H1 (cell line): Measurements from ENCODE around the gene SGK1. TPM values are rescaled to one million over a fixed set of nuclear protein-coding genes. Genes with fewer than 3 reads are reported as not detected.

Source experiments
- CTCF ChIA-PET: fragments of 300-600 bp; sonication (Branson Sonifier 250); formaldehyde crosslinking; loops from one replicate; lab custom pipeline; 2021; ENCODE audit not compliant: partially characterized antibody; lab: Charles Lee
- POLR2A ChIA-PET: fragments of 300-600 bp; sonication (Branson Sonifier 250); formaldehyde crosslinking; loops from one replicate; lab custom pipeline; 2021; ENCODE audit warnings: inconsistent platforms; ENCODE audit not compliant: partially characterized antibody; lab: Charles Lee
- DNase-seq, 2 experiments: peaks; one replicate each; pipeline versions ENCODE4 v3.0.0 to v3.0.0-alpha.2; 2010 to 2022; ENCODE audit warnings: low spot score in 2 of 2, low read depth in 1 of 2, mixed read lengths in 1 of 2
- FAIRE-seq: peaks from 2 replicates; lab custom pipeline; 2011; peaks lifted over from hg19 to GRCh38; lab: Jason Lieb, UNC
- H2AFZ ChIP-seq: 2 replicates; pipeline ENCODE4 v1.8.1; 2012; ENCODE audit warnings: low read length, inconsistent platforms
- H2AK5ac ChIP-seq: 2 replicates; pipeline ENCODE4 v1.6.1; 2013; ENCODE audit warnings: low read depth, low read length
- H2BK120ac ChIP-seq: replicated peaks from 2 replicates; pipeline ENCODE3; 2013; ENCODE audit warnings: low read depth, low read length, inconsistent platforms
- H2BK12ac ChIP-seq: 2 replicates; pipeline ENCODE4 v1.6.1; 2013; ENCODE audit warnings: low read depth, low read length
- H2BK15ac ChIP-seq: 2 replicates; pipeline ENCODE4 v1.6.1; 2013; ENCODE audit warnings: low read length
- H2BK20ac ChIP-seq: 2 replicates; pipeline ENCODE4 v1.6.1; 2013; ENCODE audit warnings: low read length
- H2BK5ac ChIP-seq: 2 replicates; pipeline ENCODE4 v1.6.1; 2013; ENCODE audit warnings: low read depth, low read length
- H3K14ac ChIP-seq: 2 replicates; pipeline ENCODE4 v1.6.1; 2013; ENCODE audit warnings: inconsistent platforms; ENCODE audit not compliant: insufficient read length
- H3K18ac ChIP-seq: 2 replicates; pipeline ENCODE4 v1.6.1; 2013; ENCODE audit warnings: low read length; ENCODE audit errors: extremely low read depth
- H3K23ac ChIP-seq: 2 replicates; pipeline ENCODE4 v1.6.1; 2013; ENCODE audit warnings: inconsistent platforms; ENCODE audit not compliant: insufficient read length
- H3K23me2 ChIP-seq: 2 replicates; pipeline ENCODE4 v1.6.1; 2013; ENCODE audit warnings: low read depth, low read length
- H3K27ac ChIP-seq: 2 replicates; pipeline ENCODE4 v1.6.1; 2011; ENCODE audit warnings: low read depth, low read length, inconsistent platforms
- H3K27me3 ChIP-seq, 4 experiments: replicated peaks in 1 of 4; 1 replicate in 1 of 4; 2 replicates in 3 of 4; pipeline versions ENCODE4 v1.6.1 to v1.8.1; 2011 to 2013; ENCODE audit warnings: low read length in 3 of 4, mild to moderate bottlenecking in 3 of 4, inconsistent platforms in 2 of 4, mixed read lengths in 2 of 4, moderate library complexity in 1 of 4; ENCODE audit not compliant: control insufficient read depth in 3 of 4, insufficient read depth in 3 of 4; ENCODE audit errors: extremely low read depth in 1 of 4
- H3K36me3 ChIP-seq, 4 experiments: 2 replicates each; pipeline versions ENCODE4 v1.6.1 to v1.8.1; 2011 to 2013; ENCODE audit warnings: mild to moderate bottlenecking in 4 of 4, low read length in 3 of 4, moderate library complexity in 2 of 4, control low read depth in 1 of 4, inconsistent platforms in 1 of 4; ENCODE audit not compliant: insufficient read depth in 4 of 4, control insufficient read depth in 2 of 4
- H3K4ac ChIP-seq: replicated peaks from 2 replicates; pipeline ENCODE3; 2013; ENCODE audit warnings: low read length, low read depth, mixed read lengths, inconsistent platforms; ENCODE audit not compliant: insufficient read length
- H3K4me1 ChIP-seq, 4 experiments: replicated peaks in 1 of 4; 1 replicate in 1 of 4; 2 replicates in 3 of 4; pipeline versions ENCODE4 v1.6.1 to v1.8.1; 2011 to 2013; ENCODE audit warnings: low read length in 3 of 4, inconsistent platforms in 2 of 4, mixed read lengths in 1 of 4; ENCODE audit not compliant: insufficient read depth in 4 of 4, control insufficient read depth in 3 of 4
- H3K4me2 ChIP-seq, 2 experiments: 2 replicates each; pipeline versions ENCODE4 v1.6.1 to v1.8.1; 2011 to 2013; ENCODE audit warnings: low read depth in 2 of 2, low read length in 2 of 2, control low read depth in 1 of 2, inconsistent platforms in 1 of 2, mild to moderate bottlenecking in 1 of 2; ENCODE audit not compliant: insufficient read depth in 1 of 2
- H3K4me3 ChIP-seq, 4 experiments: fragments of 200-600, 300-600 bp in 1 of 4; sonication (generic), shearing (Covaris generic), sonication (Bioruptor Twin) in 1 of 4; 2 replicates each; pipeline versions ENCODE4 v1.5.1 to v1.8.1; 2011 to 2016; ENCODE audit warnings: low read length in 4 of 4, low read depth in 3 of 4, control low read depth in 2 of 4, inconsistent platforms in 2 of 4, mild to moderate bottlenecking in 2 of 4, mixed read lengths in 1 of 4, moderate library complexity in 1 of 4; ENCODE audit not compliant: insufficient read depth in 2 of 4; ENCODE audit errors: extremely low read depth in 1 of 4
- H3K56ac ChIP-seq: replicated peaks from 2 replicates; pipeline ENCODE3; 2013; ENCODE audit warnings: low read depth, mild to moderate bottlenecking, mixed read lengths, low read length, inconsistent platforms; ENCODE audit not compliant: insufficient read length
- H3K79me1 ChIP-seq: 2 replicates; pipeline ENCODE4 v1.6.1; 2013; ENCODE audit warnings: low read depth, low read length, control low read depth
- H3K79me2 ChIP-seq, 2 experiments: 2 replicates each; pipeline versions ENCODE4 v1.6.1 to v1.8.1; 2012 to 2013; ENCODE audit warnings: low read length in 2 of 2, mild to moderate bottlenecking in 2 of 2, inconsistent platforms in 1 of 2; ENCODE audit not compliant: insufficient read depth in 2 of 2, control insufficient read depth in 1 of 2
- H3K9ac ChIP-seq, 4 experiments: replicated peaks in 1 of 4; 1 replicate in 1 of 4; 2 replicates in 3 of 4; pipeline versions ENCODE4 v1.6.1 to v1.8.1; 2011 to 2013; ENCODE audit warnings: low read depth in 3 of 4, low read length in 3 of 4, control low read depth in 2 of 4, mild to moderate bottlenecking in 2 of 4, moderate library complexity in 2 of 4, inconsistent platforms in 1 of 4; ENCODE audit errors: extremely low read depth in 1 of 4
- H3K9me3 ChIP-seq, 2 experiments: 2 replicates each; pipeline versions ENCODE4 v1.6.1 to v1.8.1; 2012 to 2013; ENCODE audit warnings: mild to moderate bottlenecking in 2 of 2, moderate library complexity in 2 of 2, control low read depth in 1 of 2, inconsistent platforms in 1 of 2, low read depth in 1 of 2, low read length in 1 of 2, mixed read lengths in 1 of 2; ENCODE audit not compliant: insufficient read depth in 2 of 2
- H4K20me1 ChIP-seq, 2 experiments: replicated peaks in 1 of 2; 2 replicates each; pipeline versions ENCODE3 to v1.8.1; 2011 to 2013; ENCODE audit warnings: inconsistent platforms in 2 of 2, low read length in 2 of 2, mild to moderate bottlenecking in 1 of 2; ENCODE audit not compliant: insufficient read depth in 2 of 2, control insufficient read depth in 1 of 2
- H4K5ac ChIP-seq: 2 replicates; pipeline ENCODE4 v1.6.1; 2013; ENCODE audit warnings: low read length, low read depth, mixed read lengths, inconsistent platforms; ENCODE audit not compliant: insufficient read length
- H4K8ac ChIP-seq: 2 replicates; pipeline ENCODE4 v1.8.0; 2013; ENCODE audit warnings: mild to moderate bottlenecking, moderate library complexity, low read length, inconsistent platforms; ENCODE audit not compliant: insufficient read depth; ENCODE audit errors: extremely low read depth
- H4K91ac ChIP-seq: replicated peaks from 2 replicates; pipeline ENCODE3; 2013; ENCODE audit warnings: low read length, mixed read lengths, inconsistent platforms; ENCODE audit not compliant: insufficient read length
- ASH2L ChIP-seq: fragments of 200-600, 300-600 bp; sonication (generic); IDR thresholded peaks from one replicate; pipeline ENCODE4 v1.7.1; 2017; ENCODE audit warnings: low read length
- ATF2 ChIP-seq: IDR thresholded peaks from 2 replicates; pipeline ENCODE4 v1.6.1; 2012; ENCODE audit warnings: low read length, inconsistent platforms
- CBX8 ChIP-seq: fragments of 300-800, 300-1000 bp; sonication (generic); IDR thresholded peaks from 2 replicates; pipeline ENCODE4 v1.7.1; 2016; ENCODE audit warnings: low read depth, low read length, borderline replicate concordance
- CREB1 ChIP-seq: IDR thresholded peaks from 2 replicates; pipeline ENCODE4 v1.6.1; 2012; ENCODE audit warnings: inconsistent platforms
- GABPA ChIP-seq: IDR thresholded peaks from 2 replicates; pipeline ENCODE4 v1.6.1; 2011; ENCODE audit warnings: mild to moderate bottlenecking, low read length, moderate library complexity, borderline replicate concordance; ENCODE audit not compliant: insufficient read depth
- HDAC2 ChIP-seq, 2 experiments: fragments of 300-600 bp in 1 of 2; sonication (generic) in 1 of 2; IDR thresholded peaks; 2 replicates each; pipeline ENCODE4 v1.6.1; 2011 to 2012; ENCODE audit warnings: low read depth in 2 of 2, low read length in 2 of 2, mild to moderate bottlenecking in 2 of 2, moderate library complexity in 2 of 2, borderline replicate concordance in 1 of 2, inconsistent platforms in 1 of 2
- KDM4A ChIP-seq: IDR thresholded peaks from one replicate; pipeline ENCODE4 v1.7.1; 2012; ENCODE audit warnings: low read depth, mild to moderate bottlenecking, moderate library complexity, low read length, inconsistent platforms; ENCODE audit not compliant: severe bottlenecking
- MAX ChIP-seq: IDR thresholded peaks from 2 replicates; pipeline ENCODE4 v1.6.1; 2012; ENCODE audit warnings: inconsistent platforms
- SP4 ChIP-seq: IDR thresholded peaks from 2 replicates; pipeline ENCODE4 v1.6.1; 2012; ENCODE audit warnings: low read length, inconsistent platforms
- TAF7 ChIP-seq: optimal IDR thresholded peaks from 2 replicates; pipeline ENCODE3; 2011; ENCODE audit warnings: low read depth, mild to moderate bottlenecking, inconsistent platforms, low read length, moderate library complexity, borderline replicate concordance
- TCF12 ChIP-seq: IDR thresholded peaks from 2 replicates; pipeline ENCODE4 v1.6.1; 2011; ENCODE audit warnings: low read depth, mild to moderate bottlenecking, low read length
- WGBS, 2 experiments: shearing (Covaris generic) in 1 of 2; methylation state at CpG; one replicate each; pipeline versions ENCODE4 v1.1.6 to v1.1.7; 2013 to 2015; ENCODE audit warnings: low lambda C conversion rate in 2 of 2, mixed read lengths in 2 of 2, inconsistent platforms in 1 of 2, low coverage in 1 of 2, missing lambda C conversion rate in 1 of 2; ENCODE audit not compliant: insufficient replicate concordance in 2 of 2, insufficient coverage in 1 of 2, insufficient read length in 1 of 2; ENCODE audit errors: extremely low coverage in 1 of 2, missing lambda C conversion rate in 1 of 2; 5-methylcytosine and 5-hydroxymethylcytosine counted together
- polyA plus RNA-seq, 7 experiments: library from polyadenylated mRNA; depleted of rRNA in 3 of 7; stranded (reverse) in 5 of 7; unstranded in 2 of 7; fragments of >200 nt in 5 of 7; fragments of 200-250 nt in 2 of 7; gene quantifications; 1 replicate in 5 of 7; 2 replicates in 1 of 7; 4 replicates in 1 of 7; pipeline versions ENCODE4 v1.2.1 to v1.2.3, GENCODE V29; 2011 to 2013; ENCODE audit warnings: missing spikeins in 2 of 7, mixed read lengths in 2 of 7
- total RNA-seq: library from RNA; stranded (reverse); fragmentation: NEBNext Ultra II Directional; extraction: Animal tissue kit (Norgen Biotek cat#: 25700); gene quantifications from 2 replicates; pipeline ENCODE4 v1.2.1, GENCODE V29; 2021

SGK1 gene
- total and polyA plus RNA-seq, 2 of the 8 experiments (the other 6 are each of a cell fraction or from before 2014, with no cell fraction given): 14.5 to 18.4 TPM

- no peaks in the 10 kb centered on the region for H4K20me1 ChIP-seq
- no peak overlapping the region for H3K9ac ChIP-seq
- H2AK5ac ChIP-seq: no peak overlapping the region
- H2BK20ac ChIP-seq: no peak overlapping the region
- FAIRE-seq (no peak), DNase-seq (no peak)
- H2BK12ac ChIP-seq: no peak overlapping the region
- no peaks in the 10 kb centered on the region for H3K79me1 ChIP-seq
- no peak overlapping the region for H4K91ac ChIP-seq
- no peak overlapping the region for H3K14ac ChIP-seq
- no peak overlapping the region for H4K5ac ChIP-seq
- no peaks in the 10 kb centered on the region for H3K9me3 ChIP-seq
- H3K56ac ChIP-seq: no peak overlapping the region
- H2BK15ac ChIP-seq: no peak overlapping the region
- H3K23me2 ChIP-seq: no peaks in the 10 kb centered on the region
- no peak overlapping the region for H3K4ac ChIP-seq
- 86% methylated on average over 4 of the region's 4 CpGs; no CpG with 5 or more reads in 1 of the 2 experiments for WGBS, 2 experiments
- no peak overlapping the region for H3K23ac ChIP-seq
- no peak overlapping the region for H3K27ac ChIP-seq
- H3K4me2 ChIP-seq: no peak overlapping the region
- no peak overlapping the region for H3K18ac ChIP-seq
- no peak overlapping the region for H3K4me3 ChIP-seq
- H3K79me2 ChIP-seq: no peaks in the 10 kb centered on the region
- ChIA-PET CTCF (interaction anchor here (0.6 to 1.2 kb wide), 5 partner anchors 80 to 493 kb away, joined by 3 to 4 read pairs (median 3); no protein-coding TSS in a partner anchor), POLR2A (no interaction called here)
- no peaks in the 10 kb centered on the region for H3K27me3 ChIP-seq
- no peak overlapping the region for H2BK120ac ChIP-seq
- no peaks in the 10 kb centered on the region for H3K36me3 ChIP-seq
- H2AFZ ChIP-seq: no peak overlapping the region
- H2BK5ac ChIP-seq: no peak overlapping the region
- H3K4me1 ChIP-seq: peaks cover 0 to 3% (median 1%) of the 10 kb centered on the region in 4 experiments; a peak in 3 of 7 replicates
- no peak overlapping the region for H4K8ac ChIP-seq
- TF ChIP-seq CBX8 (no peak), MAX (no peak), TCF12 (no peak), GABPA (no peak), ATF2 (no peak), CREB1 (no peak), ASH2L (no peak), HDAC2 (IDR thresholded peaks at IDR 0.05; ENCODE audit: borderline replicate concordance in 1 of 2, low read depth in 2 of 2, low read length in 2 of 2) (no peak), SP4 (no peak), KDM4A (no peak), TAF7 (no peak)
These were observed 69.9 kb downstream of the SGK1 start for GRCh38 chr6:134247844-134248580.
